Measurements from ENCODE around the gene NTN5.

The NTN5 gene

GRCh38 chr19:48618278-48618915, 54.4 kb downstream of the NTN5 start:
- Histone ChIP-seq H3K27ac (ENCODE audit: low read depth, low read length) (peak overlapping the region; percentile 90), H3K4me3 (ENCODE audit: low read length) (peak overlapping the region; percentile 96), H3K4me1 (ENCODE audit: control insufficient read depth, insufficient read depth, low read length) (peaks cover 17% of the 10 kb centered on the region), H3K9ac (ENCODE audit: low read length) (peak overlapping the region; percentile 82), H3K36me3 (ENCODE audit: control insufficient read depth, insufficient read depth, low read length) (peaks cover 24% of the 10 kb centered on the region), H3K27me3 (ENCODE audit: control insufficient read depth, insufficient read depth, low read length) (no peaks in the 10 kb centered on the region)

- H3K4me3 ChIP-seq (ENCODE audit: low read length), result peak overlapping the region; percentile 96
- peak overlapping the region; percentile 30 for H3K27ac ChIP-seq (ENCODE audit: low read depth, low read length)
Observed at GRCh38 chr19:48617146-48617937, 55.5 kb downstream of the NTN5 start.

GRCh38 chr19:48616491-48617056, 56.2 kb downstream of the NTN5 start:
- H3K27me3 ChIP-seq (ENCODE audit: control insufficient read depth, insufficient read depth, low read length), result no peaks in the 10 kb centered on the region
- peaks cover 14% of the 10 kb centered on the region for H3K4me1 ChIP-seq (ENCODE audit: control insufficient read depth, insufficient read depth, low read length)
- H3K4me3 ChIP-seq (ENCODE audit: low read length), result no peak overlapping the region
- no peak overlapping the region for H3K9ac ChIP-seq (ENCODE audit: low read length)
- H3K27ac ChIP-seq (ENCODE audit: low read depth, low read length), result no peak overlapping the region
- peaks cover 24% of the 10 kb centered on the region for H3K36me3 ChIP-seq (ENCODE audit: control insufficient read depth, insufficient read depth, low read length)

More at GRCh38 chr19:48617146-48617937, 55.5 kb downstream of the NTN5 start:
- peaks cover 24% of the 10 kb centered on the region for H3K36me3 ChIP-seq (ENCODE audit: control insufficient read depth, insufficient read depth, low read length)
- peaks cover 14% of the 10 kb centered on the region for H3K4me1 ChIP-seq (ENCODE audit: control insufficient read depth, insufficient read depth, low read length)
- no peaks in the 10 kb centered on the region for H3K27me3 ChIP-seq (ENCODE audit: control insufficient read depth, insufficient read depth, low read length)
- no peak overlapping the region for H3K9ac ChIP-seq (ENCODE audit: low read length)

GRCh38 chr19:48616041-48616436, 56.8 kb downstream of the NTN5 start:
- Histone ChIP-seq H3K27me3 (ENCODE audit: control insufficient read depth, insufficient read depth, low read length) (no peaks in the 10 kb centered on the region), H3K4me1 (ENCODE audit: control insufficient read depth, insufficient read depth, low read length) (peaks cover 14% of the 10 kb centered on the region), H3K9ac (ENCODE audit: low read length) (no peak overlapping the region), H3K27ac (ENCODE audit: low read depth, low read length) (no peak overlapping the region), H3K36me3 (ENCODE audit: control insufficient read depth, insufficient read depth, low read length) (peaks cover 24% of the 10 kb centered on the region), H3K4me3 (ENCODE audit: low read length) (no peak overlapping the region)

- H3K36me3 ChIP-seq (ENCODE audit: control insufficient read depth, insufficient read depth, low read length), result peaks cover 24% of the 10 kb centered on the region
- H3K27me3 ChIP-seq (ENCODE audit: control insufficient read depth, insufficient read depth, low read length), result no peaks in the 10 kb centered on the region
- H3K4me3 ChIP-seq (ENCODE audit: low read length), result no peak overlapping the region
- H3K9ac ChIP-seq (ENCODE audit: low read length), result no peak overlapping the region
- peaks cover 14% of the 10 kb centered on the region for H3K4me1 ChIP-seq (ENCODE audit: control insufficient read depth, insufficient read depth, low read length)
- no peak overlapping the region for H3K27ac ChIP-seq (ENCODE audit: low read depth, low read length)
Observed at GRCh38 chr19:48615231-48616040, 57.4 kb downstream of the NTN5 start.

- Histone ChIP-seq H3K27me3 (ENCODE audit: control insufficient read depth, insufficient read depth, low read length) (no peaks in the 10 kb centered on the region), H3K9ac (ENCODE audit: low read length) (peak within 1 kb of the TSS; percentile 28), H3K4me3 (ENCODE audit: low read length) (peak within 1 kb of the TSS; percentile 58), H3K27ac (ENCODE audit: low read depth, low read length) (no peak within 1 kb of the TSS), H3K36me3 (ENCODE audit: control insufficient read depth, insufficient read depth, low read length) (peaks cover 24% of the 10 kb centered on the region), H3K4me1 (ENCODE audit: control insufficient read depth, insufficient read depth, low read length) (peaks cover 14% of the 10 kb centered on the region)
Observed at GRCh38 chr19:48614436-48615230, 58.2 kb downstream of the NTN5 start, which contains the start of gene FAM83E. TSS of gene FAM83E (minus strand) at chr19:48615076. CDS start at chr19:48613372, 1,704 bp downstream.

GRCh38 chr19:48613852-48614435, 58.9 kb downstream of the NTN5 start:
- peak overlapping the region; percentile 28 for H3K9ac ChIP-seq (ENCODE audit: low read length)
- H3K4me3 ChIP-seq (ENCODE audit: low read length), result peak overlapping the region; percentile 58

GRCh38 chr19:48613024-48613851, 59.6 kb downstream of the NTN5 start:
- Histone ChIP-seq H3K36me3 (ENCODE audit: control insufficient read depth, insufficient read depth, low read length) (peaks cover 24% of the 10 kb centered on the region), H3K4me3 (ENCODE audit: low read length) (peak overlapping the region; percentile 58), H3K4me1 (ENCODE audit: control insufficient read depth, insufficient read depth, low read length) (peaks cover 11% of the 10 kb centered on the region), H3K9ac (ENCODE audit: low read length) (peak overlapping the region; percentile 28), H3K27ac (ENCODE audit: low read depth, low read length) (no peak overlapping the region), H3K27me3 (ENCODE audit: control insufficient read depth, insufficient read depth, low read length) (no peaks in the 10 kb centered on the region)

More at GRCh38 chr19:48613852-48614435, 58.9 kb downstream of the NTN5 start:
- peaks cover 24% of the 10 kb centered on the region for H3K36me3 ChIP-seq (ENCODE audit: control insufficient read depth, insufficient read depth, low read length)
- peaks cover 14% of the 10 kb centered on the region for H3K4me1 ChIP-seq (ENCODE audit: control insufficient read depth, insufficient read depth, low read length)
- no peak overlapping the region for H3K27ac ChIP-seq (ENCODE audit: low read depth, low read length)
- no peaks in the 10 kb centered on the region for H3K27me3 ChIP-seq (ENCODE audit: control insufficient read depth, insufficient read depth, low read length)

- Histone ChIP-seq H3K4me1 (ENCODE audit: control insufficient read depth, insufficient read depth, low read length) (no peaks in the 10 kb centered on the region), H3K27me3 (ENCODE audit: control insufficient read depth, insufficient read depth, low read length) (no peaks in the 10 kb centered on the region), H3K4me3 (ENCODE audit: low read length) (no peak overlapping the region), H3K27ac (ENCODE audit: low read depth, low read length) (no peak overlapping the region), H3K36me3 (ENCODE audit: control insufficient read depth, insufficient read depth, low read length) (peaks cover 11% of the 10 kb centered on the region), H3K9ac (ENCODE audit: low read length) (no peak overlapping the region)
Observed at GRCh38 chr19:48611872-48612271, 60.9 kb downstream of the NTN5 start.
